Peyer's patch (tissue), 4 donors: ENCODE data around the gene PDIA2.

Source experiments
- POLR2A ChIP-seq, 2 donors: fragments of 450-650 bp; IDR thresholded peaks; one replicate each; pipeline ENCODE4 v1.5.1; 2017; ENCODE audit warnings: antibody characterized with exemption in 2 of 2, mild to moderate bottlenecking in 2 of 2, moderate library complexity in 2 of 2
- TF ChIP-seq, protein P1 (sequence below), 6 experiments: fragments of 450-650 bp in 4 of 6; fragments of 200-600 bp in 2 of 6; sonication (generic) in 1 of 6; IDR thresholded peaks; one replicate each; pipeline ENCODE4 v1.5.1; 2017 to 2019; ENCODE audit warnings: antibody characterized with exemption in 6 of 6, mild to moderate bottlenecking in 3 of 6, moderate library complexity in 1 of 6

- no peak for TF ChIP-seq POLR2A (IDR thresholded peaks at IDR 0.05)
- TF ChIP-seq, protein P1, sequence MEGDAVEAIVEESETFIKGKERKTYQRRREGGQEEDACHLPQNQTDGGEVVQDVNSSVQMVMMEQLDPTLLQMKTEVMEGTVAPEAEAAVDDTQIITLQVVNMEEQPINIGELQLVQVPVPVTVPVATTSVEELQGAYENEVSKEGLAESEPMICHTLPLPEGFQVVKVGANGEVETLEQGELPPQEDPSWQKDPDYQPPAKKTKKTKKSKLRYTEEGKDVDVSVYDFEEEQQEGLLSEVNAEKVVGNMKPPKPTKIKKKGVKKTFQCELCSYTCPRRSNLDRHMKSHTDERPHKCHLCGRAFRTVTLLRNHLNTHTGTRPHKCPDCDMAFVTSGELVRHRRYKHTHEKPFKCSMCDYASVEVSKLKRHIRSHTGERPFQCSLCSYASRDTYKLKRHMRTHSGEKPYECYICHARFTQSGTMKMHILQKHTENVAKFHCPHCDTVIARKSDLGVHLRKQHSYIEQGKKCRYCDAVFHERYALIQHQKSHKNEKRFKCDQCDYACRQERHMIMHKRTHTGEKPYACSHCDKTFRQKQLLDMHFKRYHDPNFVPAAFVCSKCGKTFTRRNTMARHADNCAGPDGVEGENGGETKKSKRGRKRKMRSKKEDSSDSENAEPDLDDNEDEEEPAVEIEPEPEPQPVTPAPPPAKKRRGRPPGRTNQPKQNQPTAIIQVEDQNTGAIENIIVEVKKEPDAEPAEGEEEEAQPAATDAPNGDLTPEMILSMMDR (IDR thresholded peaks at IDR 0.05), result no peak
These were observed 7.9 kb downstream of the PDIA2 start for GRCh38 chr16:290681-291405.
